ENCODE measurements around the gene ANKRD24. TPM values are rescaled to one million over a fixed set of nuclear protein-coding genes. Genes with fewer than 3 reads are reported as not detected.
"Not testable (repeated sequence)": the region's sequence is repeated elsewhere in the genome, so short reads cannot be mapped to it uniquely, and the experiment has no call there.

The ANKRD24 gene
- polyA plus RNA-seq, 4 donors, result 0.89 to 1.4 (median 1.0) TPM

DNA sequence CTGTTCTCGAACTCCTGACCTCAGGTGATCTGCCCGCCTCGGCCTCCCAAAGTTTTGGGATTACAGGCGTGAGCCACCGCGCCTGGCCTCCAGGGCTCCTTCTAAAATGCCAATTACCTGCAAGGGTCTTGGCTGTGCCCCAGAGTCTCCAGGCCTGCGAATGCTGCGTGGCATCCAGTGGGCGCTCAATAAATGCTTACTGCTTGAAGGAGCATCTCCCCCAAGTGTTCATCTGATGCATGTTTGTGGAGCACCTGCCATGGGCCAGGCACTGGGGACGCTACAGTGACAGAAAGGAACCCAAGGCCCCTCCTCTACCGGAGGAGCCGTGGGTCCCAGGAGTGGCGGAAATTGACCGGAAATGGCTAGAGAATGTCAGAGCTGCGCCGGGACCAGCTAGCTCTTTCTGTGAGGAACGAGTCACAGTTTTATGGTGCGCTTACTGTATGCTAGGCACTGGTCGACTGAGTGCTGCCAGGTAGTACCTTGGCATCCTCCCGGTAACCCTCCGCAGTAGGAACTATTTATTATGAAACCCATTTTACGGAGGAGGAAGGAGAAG lies 14.2 kb downstream of the ANKRD24 start:
- DNase-seq (ENCODE audit: low read depth in 4 of 4, low spot score in 3 of 4), result no peak

DNA sequence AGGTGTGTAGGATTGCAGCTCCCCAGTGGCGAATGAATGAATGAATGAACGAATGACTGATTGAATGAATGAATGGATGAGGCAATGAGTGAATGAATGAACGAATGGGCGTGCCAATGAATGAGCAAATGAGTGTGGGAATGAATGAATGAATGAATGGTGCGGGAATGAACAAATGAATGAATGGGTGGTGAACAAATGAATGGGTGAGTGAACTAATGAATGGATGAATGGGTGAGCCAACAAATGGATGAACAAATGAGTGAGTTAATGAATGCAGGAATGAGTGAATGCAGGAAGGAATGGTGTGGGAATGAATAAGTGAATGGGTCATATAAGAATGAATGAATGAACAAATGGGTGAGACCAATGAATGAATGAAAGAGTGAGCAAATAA lies 14.7 kb downstream of the ANKRD24 start:
- DNase-seq (ENCODE audit: low read depth in 4 of 4, low spot score in 3 of 4), result no peak

DNA sequence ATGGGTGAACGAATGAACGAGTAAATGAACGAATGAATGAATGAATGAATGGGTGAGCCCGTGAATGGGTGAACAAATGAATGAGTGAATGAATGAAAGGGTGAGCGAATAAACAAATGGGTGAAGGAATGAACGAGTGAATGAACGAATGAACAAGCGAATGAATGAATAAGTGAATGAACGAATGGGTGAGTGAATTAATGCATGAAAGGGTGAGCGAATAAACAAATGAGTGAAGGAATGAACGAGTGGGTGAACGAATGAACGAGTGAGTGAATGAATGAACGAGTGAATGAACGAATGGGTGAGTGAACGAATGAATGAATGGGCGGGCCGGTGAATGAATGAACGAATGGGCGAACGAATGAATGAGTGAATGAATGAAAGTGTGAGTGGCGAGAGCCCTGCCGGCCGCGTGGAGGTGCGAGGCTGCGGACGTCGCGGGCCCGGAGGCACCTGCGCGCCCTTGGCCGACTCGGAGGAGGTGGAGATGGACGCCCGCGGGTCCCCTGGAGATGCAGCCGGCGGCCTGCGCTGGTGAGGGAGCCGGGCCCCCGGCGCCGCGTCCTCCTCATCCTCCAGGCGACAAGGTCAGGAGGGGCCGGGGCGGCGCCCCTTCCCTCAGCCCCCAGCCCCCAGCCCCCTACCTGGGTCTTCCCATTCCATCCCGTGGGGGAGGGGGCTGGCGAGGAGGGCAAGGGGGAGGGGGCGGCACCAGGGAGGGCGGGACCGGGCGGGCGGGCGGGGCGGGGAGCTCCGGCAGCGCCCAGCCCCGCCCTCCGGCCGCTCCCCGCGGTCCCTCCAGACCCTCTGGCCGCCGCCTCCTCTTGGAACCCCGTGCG lies 15.4 kb downstream of the ANKRD24 start:
- DNase-seq (ENCODE audit: low read depth in 4 of 4, low spot score in 3 of 4), result no peak

DNA sequence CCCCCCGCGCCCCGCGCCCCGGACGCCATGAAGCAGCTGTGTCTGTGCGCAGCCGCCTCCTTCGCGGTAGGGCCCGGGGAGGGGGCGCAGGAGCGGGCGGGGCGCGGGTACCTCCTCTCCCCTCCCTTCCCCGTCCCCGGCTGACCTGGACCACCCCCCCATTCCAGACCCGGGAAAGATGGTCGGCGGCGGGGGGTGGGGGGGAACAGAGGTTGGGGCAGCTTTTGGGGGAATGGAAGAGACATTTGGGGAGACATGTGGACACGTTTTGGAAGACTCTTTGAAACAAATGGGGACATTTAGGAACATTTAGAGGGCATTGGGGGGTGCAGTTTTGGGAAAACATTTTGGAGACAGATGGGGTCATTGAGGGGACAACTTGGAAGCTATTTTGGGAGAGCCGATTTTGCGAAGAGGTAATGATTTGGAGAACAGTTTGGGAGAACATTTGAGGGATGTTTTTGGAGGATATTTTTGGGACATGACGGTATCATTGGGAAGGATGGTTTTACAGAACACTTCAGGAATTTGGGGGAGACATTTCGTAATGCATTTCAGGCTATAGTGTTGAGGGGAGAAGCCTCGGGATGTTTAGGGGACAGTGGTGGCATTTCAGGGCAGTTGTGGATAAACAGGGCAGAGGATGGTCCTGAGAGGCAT lies 16.1 kb downstream of the ANKRD24 start:
- DNase-seq (ENCODE audit: low read depth in 4 of 4, low spot score in 3 of 4), result no peak

DNA sequence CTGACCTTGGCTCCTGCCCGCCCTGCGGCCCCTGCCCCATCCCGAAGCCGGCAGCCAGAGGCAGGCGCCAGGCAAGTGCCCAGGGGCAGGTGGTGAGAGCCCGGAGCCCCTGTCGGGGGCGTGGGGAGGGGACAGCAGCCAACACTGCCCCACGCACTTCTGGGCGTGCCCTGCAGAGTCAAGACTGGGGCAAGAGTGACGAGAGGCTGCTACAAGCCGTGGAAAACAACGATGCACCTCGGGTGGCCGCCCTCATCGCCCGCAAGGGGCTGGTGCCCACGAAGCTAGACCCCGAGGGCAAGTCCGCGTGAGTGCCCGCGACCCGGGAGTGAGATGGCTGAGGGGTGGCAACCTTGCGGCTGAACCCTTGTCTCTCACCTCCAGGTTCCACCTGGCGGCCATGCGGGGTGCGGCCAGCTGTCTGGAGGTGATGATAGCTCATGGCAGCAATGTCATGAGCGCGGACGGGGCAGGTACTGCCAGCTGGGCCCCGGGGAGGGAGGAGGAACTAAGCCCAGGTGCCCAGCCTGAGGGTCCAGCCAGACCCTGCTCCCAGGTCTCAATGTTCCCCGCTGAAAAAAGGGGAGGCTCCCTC lies 17.3 kb downstream of the ANKRD24 start:
- no peak for DNase-seq (ENCODE audit: low read depth in 4 of 4, low spot score in 3 of 4)

DNA sequence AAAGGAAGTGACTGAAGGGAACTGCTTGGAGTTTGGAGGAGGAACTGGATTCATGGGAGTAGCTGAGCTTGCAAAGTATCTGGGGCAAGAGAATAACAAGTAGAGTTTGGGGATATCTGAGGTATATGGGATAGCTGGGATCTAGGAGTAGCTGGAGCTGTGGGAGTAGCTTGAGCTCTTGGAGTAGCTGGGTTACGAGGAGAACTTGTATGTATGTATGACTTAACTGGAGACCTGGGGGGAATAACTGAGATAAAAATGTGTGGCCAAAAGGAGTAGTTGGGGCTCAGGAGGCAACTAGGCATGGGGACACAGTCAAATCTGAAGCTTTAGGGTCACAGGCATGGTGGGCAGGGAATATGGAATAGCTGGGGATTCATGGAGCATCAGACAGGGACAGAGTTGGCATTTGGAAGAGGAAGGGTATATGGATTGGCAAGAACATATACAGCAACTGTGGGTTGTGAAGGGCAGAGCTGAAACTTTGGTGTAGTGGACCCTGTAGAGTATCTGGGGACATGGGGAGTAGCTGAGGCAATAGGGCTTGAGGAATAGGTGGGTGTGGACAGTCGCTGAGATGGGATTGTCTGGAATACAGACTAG lies 18.6 kb downstream of the ANKRD24 start:
- no peak for DNase-seq (ENCODE audit: low read depth in 4 of 4, low spot score in 3 of 4)

DNA sequence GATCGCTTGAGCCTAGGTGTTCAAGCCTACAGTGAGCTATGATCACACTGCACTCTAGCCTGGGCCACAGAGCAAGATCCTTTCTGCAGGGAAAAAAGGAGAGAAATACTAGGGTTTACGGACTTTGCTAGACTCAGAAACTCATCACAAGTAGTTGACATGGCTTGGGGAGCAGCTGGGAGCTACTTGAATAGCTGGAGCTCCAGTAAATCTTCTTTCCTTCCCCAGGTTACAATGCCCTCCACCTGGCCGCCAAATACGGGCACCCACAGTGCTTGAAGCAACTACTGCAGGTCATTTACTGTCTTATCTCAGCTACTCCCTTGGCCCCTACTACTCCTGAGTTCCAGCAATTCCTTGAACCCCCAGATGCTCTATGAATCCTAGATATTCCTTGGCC lies 19.3 kb downstream of the ANKRD24 start:
- DNase-seq (ENCODE audit: low read depth in 4 of 4, low spot score in 3 of 4), result no peak

DNA sequence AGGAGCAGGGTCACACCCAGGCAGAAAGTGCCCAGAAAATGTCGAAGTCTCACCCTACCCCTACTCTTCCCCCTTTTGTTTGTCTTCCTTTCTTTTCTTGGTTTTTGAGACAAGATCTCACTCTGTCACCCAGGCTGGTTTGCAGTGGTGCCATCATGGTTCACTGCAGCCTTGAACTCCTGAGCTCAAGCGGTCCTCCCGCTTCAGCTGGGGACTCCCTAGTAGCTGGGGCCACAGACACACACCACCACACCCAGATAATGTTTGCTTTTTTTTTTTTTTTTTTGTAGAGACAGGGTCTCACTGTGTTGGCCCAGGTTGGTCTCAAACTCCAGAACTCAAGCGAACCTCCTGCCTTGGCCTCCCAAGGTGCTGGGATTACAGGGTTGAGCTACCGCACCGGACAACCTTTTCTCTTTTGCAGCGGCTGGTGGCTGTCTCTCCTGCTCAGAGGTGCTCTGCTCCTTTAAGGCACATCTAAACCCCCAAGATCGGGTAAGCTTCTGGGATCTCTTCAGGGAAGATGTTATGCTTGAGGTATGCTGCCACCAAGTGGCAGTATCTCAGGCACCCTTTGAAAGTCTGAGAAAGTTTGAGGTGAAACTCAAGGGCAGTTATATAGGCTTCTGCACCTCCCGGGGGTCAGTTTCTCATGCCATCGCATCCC lies 24.5 kb downstream of the ANKRD24 start:
- DNase-seq (ENCODE audit: low read depth in 4 of 4, low spot score in 3 of 4), result no peak

DNA sequence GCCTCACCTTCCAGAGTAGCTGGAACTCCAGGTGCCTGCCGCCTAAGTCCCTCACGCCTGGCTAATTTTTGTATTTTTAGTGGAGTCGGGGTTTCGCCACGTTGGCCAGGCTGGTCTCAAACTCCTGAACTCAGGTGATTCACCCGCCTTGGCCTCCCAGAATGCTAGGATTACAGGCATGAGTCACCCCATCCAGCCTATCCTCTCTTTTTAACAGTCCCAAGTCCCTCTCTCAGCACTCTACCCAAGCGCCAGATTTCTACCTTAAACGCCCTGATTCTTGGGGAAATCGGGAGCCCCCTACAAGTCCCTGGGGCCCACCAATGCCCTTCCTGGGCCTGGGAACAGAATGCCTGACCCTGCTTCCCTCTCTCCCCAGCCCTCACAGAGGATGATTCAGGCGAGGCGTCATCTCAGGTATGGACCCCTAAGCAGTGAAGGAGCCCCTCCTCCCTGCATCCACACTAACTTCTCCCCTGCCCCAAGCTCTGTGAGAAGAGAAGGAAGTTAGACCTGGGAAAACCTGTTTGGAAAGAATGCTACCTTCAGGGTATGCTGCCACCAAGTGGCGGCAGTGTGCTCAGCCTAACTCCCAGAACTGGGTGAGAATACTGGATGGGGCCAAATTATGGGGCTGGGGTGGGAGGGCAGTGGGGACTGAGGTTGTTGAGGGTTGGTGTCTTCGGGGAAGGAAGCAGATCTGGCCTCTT lies 26.1 kb downstream of the ANKRD24 start:
- DNase-seq (ENCODE audit: low read depth in 4 of 4, low spot score in 3 of 4), result no peak

DNA sequence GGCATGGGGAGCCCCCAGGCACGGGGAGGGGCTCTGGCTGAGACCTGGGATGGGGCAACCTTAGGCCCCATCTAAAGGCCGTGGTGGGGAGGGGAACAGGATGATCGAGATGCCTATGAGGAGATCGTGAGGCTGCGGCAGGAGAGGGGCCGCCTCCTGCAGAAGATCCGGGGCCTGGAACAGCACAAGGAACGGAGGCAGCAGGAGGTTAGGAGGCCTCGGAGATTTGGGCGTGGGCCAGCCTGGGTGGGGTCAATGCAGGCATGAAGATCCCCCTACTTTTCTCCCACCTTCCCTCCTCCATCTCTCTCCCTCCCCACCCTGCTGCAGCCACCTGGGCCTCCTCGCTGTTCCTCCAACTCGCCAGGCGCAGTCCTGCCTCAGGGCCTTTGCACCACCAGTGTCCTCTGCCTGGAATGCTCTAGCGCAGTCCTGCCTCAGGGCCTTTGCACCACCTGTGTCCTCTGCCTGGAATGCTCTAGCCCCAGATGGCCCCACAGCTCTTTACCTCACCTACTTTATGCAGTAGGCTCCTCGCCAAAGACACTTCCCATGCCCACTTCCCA lies 27.8 kb downstream of the ANKRD24 start:
- DNase-seq (ENCODE audit: low read depth in 4 of 4, low spot score in 3 of 4), result no peak

DNA sequence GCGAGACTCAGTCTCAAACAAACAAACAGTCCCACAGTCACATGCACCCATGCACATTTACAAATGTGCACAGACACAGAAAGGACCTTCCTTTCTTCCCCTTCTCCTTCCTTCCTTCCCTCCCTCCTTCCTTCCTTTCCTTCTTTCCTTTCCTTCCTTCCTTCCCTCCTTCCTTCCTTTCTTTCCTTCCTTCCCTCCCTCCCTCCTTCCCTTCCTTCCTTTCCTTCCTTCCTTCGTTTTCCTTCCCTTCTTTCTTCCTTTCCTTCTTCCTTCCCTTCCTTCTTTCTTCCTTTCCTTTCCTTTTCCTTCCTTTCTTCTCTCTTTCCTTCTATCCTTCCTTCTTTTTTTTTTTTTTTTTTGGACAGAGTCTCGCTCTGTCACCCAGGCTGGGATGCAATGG lies 30.6 kb downstream of the ANKRD24 start:
- DNase-seq (ENCODE audit: low read depth in 4 of 4, low spot score in 3 of 4), result no peak

DNA sequence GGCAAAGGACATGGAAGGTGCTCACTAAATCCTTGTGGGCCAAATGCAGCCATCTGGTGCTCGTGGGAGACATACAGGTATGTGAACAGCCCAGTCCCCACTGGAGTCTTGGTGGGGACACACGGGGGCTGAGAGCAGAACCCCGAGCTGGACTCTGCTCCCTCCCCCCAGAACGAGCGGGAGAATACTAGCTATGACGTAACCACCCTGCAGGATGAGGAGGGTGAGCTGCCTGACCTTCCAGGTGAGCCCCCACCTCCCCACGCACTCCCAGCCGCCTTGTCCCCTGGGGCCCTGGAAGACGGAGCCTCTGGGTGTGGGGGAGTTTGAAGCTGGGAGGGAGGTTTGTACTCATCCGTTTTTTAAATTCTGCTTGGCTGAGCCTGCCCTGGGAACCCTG lies 33.3 kb downstream of the ANKRD24 start:
- DNase-seq (ENCODE audit: low read depth in 4 of 4, low spot score in 3 of 4), result no peak

DNA sequence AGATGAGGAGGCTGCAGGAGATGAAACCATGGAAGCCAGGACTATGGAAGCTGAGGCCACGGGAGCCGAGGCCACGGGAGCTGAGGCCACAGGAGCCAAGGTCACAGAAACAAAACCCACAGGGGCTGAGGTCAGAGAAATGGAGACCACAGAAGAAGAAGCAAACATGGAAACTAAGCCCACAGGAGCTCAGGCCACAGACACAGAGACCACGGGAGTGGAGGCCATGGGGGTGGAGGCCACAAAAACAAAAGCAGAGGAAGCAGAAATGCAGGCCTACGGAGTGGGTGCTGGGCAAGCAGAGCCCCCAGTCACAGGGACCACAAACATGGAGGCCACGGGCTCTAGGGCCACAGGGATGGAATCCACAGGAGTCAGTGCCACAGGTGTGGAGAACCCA lies 34.4 kb downstream of the ANKRD24 start:
- DNase-seq (ENCODE audit: low read depth in 4 of 4, low spot score in 3 of 4), result no peak

DNA sequence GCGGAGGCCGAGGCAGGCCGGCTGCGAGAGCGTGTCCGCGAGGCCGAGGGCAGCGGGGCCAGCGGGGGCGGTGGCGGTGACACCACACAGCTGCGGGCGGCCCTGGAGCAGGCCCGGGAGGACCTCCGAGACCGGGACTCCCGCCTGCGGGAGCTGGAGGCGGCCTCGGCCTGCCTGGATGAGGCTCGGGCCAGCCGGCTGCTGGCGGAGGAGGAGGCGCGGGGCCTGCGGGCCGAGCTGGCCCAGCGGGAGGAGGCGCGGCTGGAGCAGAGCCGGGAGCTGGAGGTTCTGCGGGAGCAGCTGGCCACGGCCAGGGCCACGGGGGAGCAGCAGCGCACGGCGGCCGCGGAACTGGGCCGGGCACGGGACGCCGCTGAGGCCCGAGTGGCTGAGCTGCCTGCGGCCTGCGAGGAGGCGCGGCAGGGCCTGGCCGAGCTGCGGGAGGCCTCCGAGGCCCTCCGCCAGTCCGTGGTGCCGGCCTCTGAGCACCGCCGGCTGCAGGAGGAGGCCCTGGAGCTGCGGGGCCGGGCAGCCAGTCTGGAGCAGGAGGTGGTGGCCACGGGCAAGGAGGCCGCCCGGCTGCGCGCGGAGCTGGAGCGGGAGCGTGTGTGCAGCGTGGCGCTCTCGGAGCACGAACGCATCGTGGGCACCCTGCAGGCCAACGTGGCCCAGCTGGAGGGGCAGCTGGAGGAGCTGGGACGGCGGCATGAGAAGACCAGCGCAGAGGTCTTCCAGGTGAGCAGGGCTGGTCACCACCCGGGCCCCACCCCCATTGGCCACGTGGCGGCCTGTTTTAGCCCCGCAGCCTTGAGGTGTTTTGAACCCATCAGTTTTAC lies 35.2 kb downstream of the ANKRD24 start:
- DNase-seq (ENCODE audit: low read depth in 4 of 4, low spot score in 3 of 4), result no peak

DNA sequence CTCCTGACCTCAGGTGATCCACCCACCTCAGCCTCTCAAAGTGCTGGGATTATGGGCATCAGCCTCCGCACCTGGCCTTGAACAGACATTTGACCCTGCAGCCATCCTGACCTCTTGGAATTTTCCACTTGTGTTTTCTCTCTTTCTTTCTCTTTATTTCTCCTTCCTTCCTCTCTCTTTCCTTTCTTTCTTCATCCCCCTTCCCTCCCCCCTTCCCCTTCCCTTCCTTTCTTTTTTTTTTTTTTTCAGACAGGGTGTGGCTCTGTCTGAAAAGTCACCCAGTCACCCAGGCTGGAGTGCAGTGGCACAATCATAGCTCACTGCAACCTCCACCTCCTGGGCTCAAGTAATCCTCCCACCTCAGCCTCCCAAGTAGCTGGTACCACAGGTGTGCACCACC lies 36.0 kb downstream of the ANKRD24 start:
- not testable (repeated sequence) for DNase-seq (ENCODE audit: low read depth in 4 of 4, low spot score in 3 of 4)

DNA sequence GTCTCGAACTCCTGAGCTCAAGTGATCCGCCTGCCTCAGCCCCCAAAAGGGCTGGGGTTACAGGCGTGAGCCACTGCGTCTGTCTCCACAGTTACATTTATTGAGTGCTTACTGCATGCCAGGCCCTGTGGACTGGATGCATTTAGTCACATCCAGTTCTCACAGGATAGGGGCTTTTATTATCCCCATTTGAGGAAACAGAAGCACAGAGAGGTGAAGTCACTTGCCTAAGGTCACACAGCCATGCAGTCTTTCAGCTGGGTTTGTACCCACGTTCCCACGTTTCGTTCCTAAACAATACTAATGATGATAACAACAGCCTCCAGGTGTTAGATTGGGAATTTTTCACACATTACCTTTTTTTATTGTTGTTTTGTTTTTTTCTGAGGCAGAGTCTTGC lies 37.7 kb downstream of the ANKRD24 start:
- no peak for DNase-seq (ENCODE audit: low read depth in 4 of 4, low spot score in 3 of 4)

DNA sequence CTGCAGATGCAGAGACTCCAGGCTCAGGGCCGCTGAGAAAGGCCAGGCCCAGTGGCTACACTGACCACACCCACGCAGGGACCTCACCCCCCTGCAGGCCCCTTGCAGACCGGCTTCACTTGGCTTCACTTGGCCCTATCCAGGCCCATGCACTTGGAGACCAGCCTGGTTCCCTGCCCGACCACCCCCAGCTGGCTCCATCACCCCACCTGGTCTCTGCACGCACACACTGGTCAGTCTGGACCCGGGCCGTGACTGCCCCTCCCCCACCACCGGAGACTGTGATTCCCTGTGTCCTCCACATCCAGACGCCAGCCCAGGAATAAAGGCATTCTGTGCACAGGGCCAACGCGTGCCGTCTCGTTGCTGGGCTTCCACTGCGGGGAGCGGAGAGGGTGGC lies 42.0 kb downstream of the ANKRD24 start:
- no peak for DNase-seq (ENCODE audit: low read depth in 4 of 4, low spot score in 3 of 4)

DNA sequence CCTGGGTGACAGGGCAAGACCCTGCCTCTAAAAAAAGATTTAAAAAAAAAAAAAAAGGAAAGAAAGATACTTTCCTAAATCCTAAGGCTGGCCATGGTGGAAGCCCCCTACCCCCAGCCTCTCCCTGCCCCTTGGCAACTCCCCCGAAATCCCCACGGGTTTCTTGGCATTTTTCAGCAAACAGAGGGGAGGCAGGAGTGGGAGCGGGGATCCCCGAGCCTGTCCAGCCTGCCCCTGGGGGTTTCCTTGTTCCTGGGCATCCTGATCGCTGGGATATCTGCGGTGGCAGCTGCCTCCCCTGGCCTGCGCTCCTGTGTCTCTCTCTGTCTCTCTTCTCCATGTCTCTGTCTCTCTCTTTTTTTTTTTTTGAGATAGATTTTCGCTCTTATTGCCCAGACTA lies 43.4 kb downstream of the ANKRD24 start:
- DNase-seq (ENCODE audit: low read depth in 4 of 4, low spot score in 3 of 4), result no peak

DNA sequence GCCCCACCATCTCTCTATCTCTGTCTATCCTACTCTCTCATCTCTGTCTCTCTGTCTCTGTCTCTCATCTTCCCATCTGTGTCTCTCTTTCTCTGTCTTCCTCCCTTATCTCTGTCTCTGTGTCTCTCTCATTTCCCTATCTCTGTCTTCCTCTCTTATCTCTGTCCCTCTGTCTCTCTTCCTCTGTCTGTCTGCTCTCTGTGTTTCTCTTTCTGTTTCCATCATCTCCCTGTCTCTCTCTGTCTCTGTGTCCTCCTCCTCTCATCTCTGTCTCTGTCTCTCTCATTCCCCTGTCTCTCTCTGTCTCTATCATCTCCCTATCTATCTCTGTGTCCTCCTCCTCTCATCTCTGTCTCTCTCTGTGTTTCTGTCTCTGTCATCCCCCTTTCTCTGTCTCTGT lies 45.3 kb downstream of the ANKRD24 start:
- no peak for DNase-seq (ENCODE audit: low read depth in 4 of 4, low spot score in 3 of 4)

Measured in right renal pelvis (tissue), 4 donors.